Osteocyte (in vitro differentiated cells): Measurements from ENCODE around the gene PRDM8. TPM values are rescaled to one million over a fixed set of nuclear protein-coding genes. Genes with fewer than 3 reads are reported as not detected.

Experiments used
- DNase-seq: peaks from one replicate; pipeline ENCODE4 v3.0.0; 2021; ENCODE audit warnings: mixed read lengths; ENCODE audit not compliant: unreplicated experiment; ENCODE audit errors: extremely low spot score
- H3K27ac Mint-ChIP-seq: one replicate; pipeline ENCODE4 v1.8.0; 2021; ENCODE audit warnings: mild to moderate bottlenecking, mixed read lengths; ENCODE audit not compliant: unreplicated experiment
- H3K27me3 Mint-ChIP-seq: one replicate; pipeline ENCODE4 v1.8.0; 2021; ENCODE audit warnings: mixed read lengths; ENCODE audit not compliant: unreplicated experiment
- H3K36me3 Mint-ChIP-seq: one replicate; pipeline ENCODE4 v1.8.0; 2021; ENCODE audit warnings: mixed read lengths; ENCODE audit not compliant: unreplicated experiment
- H3K4me1 Mint-ChIP-seq: one replicate; pipeline ENCODE4 v1.8.0; 2021; ENCODE audit warnings: mixed read lengths; ENCODE audit not compliant: unreplicated experiment
- H3K4me3 Mint-ChIP-seq: one replicate; pipeline ENCODE4 v1.8.0; 2021; ENCODE audit warnings: mild to moderate bottlenecking, moderate library complexity, mixed read lengths; ENCODE audit not compliant: unreplicated experiment
- H3K9me3 Mint-ChIP-seq: one replicate; pipeline ENCODE4 v1.8.0; 2021; ENCODE audit warnings: mixed read lengths; ENCODE audit not compliant: unreplicated experiment
- CTCF ChIP-seq: fragments of 200-600 bp; sonication (generic); IDR thresholded peaks from 2 replicates; pipeline ENCODE4 v1.5.0; 2021; ENCODE audit warnings: antibody characterized with exemption, mild to moderate bottlenecking, moderate library complexity
- total RNA-seq: library from RNA; stranded (reverse); gene quantifications from 2 replicates; pipeline ENCODE4 v1.2.1, GENCODE V29; 2021

The PRDM8 gene
- total RNA-seq, 1 donor from 2014 or later = 0.13 TPM

DNA sequence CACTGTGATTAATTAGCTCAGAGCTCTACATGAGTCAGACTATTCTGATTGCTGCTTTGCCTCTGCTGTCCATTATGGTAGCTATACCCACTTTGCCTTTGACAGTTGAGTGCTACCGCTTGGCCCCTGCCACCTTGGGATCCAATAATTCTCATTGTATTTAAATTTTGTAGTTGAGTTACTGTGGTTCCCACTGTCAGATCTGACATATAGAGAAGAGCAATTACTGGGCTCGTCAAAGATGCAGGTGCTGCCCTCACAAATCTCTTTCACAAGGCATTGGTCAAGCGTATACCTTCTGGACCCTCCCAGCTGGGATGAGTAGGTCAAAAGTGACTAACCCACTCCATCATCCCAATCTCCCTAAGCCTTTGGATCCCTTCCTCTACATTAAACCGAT lies 18.3 kb upstream of the PRDM8 start:
- no peak for TF ChIP-seq CTCF
- peaks cover 10% of the 10 kb centered on the region for H3K9me3 Mint-ChIP-seq
- H3K4me1 Mint-ChIP-seq = peaks cover 4% of the 10 kb centered on the region
- H3K4me3 Mint-ChIP-seq = no peak overlapping the region
- no peak overlapping the region for H3K27ac Mint-ChIP-seq
- H3K27me3 Mint-ChIP-seq = peaks cover 32% of the 10 kb centered on the region
- no peaks in the 10 kb centered on the region for H3K36me3 Mint-ChIP-seq
- DNase-seq = no peak

DNA sequence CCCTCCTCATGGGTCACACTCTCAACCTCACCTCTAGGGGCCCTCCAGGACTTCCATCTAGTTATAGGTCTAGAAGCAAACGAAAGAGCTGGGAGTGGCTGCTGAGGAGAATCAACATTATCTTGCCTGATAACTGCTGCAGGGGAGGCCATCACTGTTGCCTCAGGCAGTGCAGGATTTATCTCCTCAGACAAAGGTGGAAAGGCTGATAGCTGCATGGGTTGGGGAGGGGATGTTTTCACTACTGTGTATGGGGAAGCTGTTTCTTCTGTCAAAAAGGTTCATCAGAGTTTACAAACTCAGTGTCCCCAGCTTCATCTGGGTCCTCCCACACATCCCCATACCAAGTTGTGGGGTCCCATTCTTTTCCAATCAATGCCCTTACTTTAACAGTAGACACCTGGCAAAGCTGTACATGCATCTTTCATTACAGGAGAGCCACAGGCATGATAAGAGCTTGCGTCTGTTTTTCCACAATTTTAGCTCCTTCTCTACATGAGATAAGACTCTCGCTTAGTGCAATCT lies 17.6 kb upstream of the PRDM8 start:
- Mint-ChIP-seq H3K27me3 (peaks cover 34% of the 10 kb centered on the region), H3K27ac (no peak overlapping the region), H3K4me1 (peaks cover 10% of the 10 kb centered on the region), H3K36me3 (no peaks in the 10 kb centered on the region), H3K4me3 (no peak overlapping the region), H3K9me3 (peaks cover 10% of the 10 kb centered on the region)
- DNase-seq = no peak
- no peak for TF ChIP-seq CTCF

GRCh38 chr4:80180743-80181142 lies 16.6 kb upstream of the PRDM8 start:
- H3K27ac Mint-ChIP-seq = no peak overlapping the region
- H3K9me3 Mint-ChIP-seq = peaks cover 10% of the 10 kb centered on the region
- H3K36me3 Mint-ChIP-seq = no peaks in the 10 kb centered on the region
- H3K4me1 Mint-ChIP-seq = peaks cover 20% of the 10 kb centered on the region
- no peak for TF ChIP-seq CTCF
- DNase-seq = no peak
- peaks cover 41% of the 10 kb centered on the region for H3K27me3 Mint-ChIP-seq
- H3K4me3 Mint-ChIP-seq = no peak overlapping the region

DNA sequence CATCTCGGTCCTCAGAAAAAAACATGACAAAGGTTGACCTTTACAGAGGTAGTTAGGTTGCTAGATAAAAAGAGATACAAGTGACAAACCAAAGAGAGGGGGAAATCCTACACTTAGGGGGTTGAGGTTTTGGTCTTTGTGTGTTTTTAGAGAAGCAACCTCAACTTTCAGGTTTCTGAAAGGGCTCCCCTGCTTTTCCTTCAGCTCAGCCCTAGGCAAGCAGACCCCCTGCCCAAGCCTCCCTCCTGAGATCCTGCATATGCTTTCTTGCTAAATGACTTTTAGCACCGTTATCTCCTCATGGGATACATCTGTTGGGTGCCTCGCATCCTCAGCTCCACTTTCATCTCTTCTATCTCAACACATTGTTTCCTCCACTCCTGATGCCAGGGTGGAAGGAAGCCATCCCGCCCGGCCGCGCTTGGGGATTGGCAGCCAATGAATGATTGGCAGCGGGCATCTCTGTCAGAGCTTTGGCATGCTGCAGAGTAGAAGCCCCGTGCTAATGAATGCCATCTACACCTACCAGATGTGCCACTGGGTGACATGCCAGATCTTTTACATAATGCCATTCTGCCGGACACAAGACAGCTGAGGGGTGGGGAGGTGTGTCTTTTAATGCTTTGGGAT lies 15.0 kb upstream of the PRDM8 start:
- TF ChIP-seq CTCF = no peak
- peaks cover 50% of the 10 kb centered on the region for H3K27me3 Mint-ChIP-seq
- H3K4me1 Mint-ChIP-seq = peaks cover 25% of the 10 kb centered on the region
- no peak overlapping the region for H3K27ac Mint-ChIP-seq
- DNase-seq = no peak
- no peak overlapping the region for H3K4me3 Mint-ChIP-seq
- no peaks in the 10 kb centered on the region for H3K36me3 Mint-ChIP-seq
- peaks cover 10% of the 10 kb centered on the region for H3K9me3 Mint-ChIP-seq

DNA sequence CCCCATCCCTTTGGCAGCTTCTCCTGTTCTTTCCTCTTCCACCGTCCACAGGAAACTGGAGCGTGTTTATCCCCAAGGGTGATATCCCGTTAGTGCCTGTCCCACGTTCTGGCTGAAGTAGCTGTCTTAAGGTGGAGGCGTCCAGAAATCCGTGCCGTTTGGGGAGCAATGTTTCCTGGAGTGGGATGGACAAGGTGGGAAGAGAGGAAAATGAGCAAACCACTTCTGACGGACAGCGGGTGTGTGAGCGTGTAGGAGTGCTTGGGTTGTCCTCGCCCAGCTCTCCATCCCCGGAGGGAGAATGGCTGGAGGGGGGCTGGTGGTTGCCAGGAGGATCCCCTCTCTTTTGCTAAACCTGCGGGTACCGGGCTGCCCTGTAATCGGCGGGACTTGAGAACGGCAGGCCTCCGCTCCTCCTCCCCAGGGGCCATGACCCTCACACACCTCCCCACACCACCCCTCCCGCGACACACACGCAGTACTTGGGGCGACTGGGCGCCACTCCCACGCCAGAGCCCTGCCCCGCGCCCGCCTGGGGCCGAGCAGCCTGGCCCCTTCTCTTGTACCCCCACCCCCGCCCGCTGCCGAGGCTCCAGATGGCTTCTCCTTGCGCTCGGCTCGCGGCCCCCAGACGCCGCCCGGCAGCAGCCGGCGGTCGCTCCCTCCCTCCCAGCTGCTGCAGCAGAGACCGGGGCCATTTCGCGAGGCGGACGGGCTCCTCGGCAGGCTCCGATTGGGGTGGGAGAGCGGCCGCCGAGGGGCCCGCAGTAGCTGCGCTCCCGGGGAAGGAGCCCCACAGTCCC lies 13.9 kb upstream of the PRDM8 start:
- Mint-ChIP-seq H3K9me3 (peaks cover 10% of the 10 kb centered on the region), H3K27me3 (peaks cover 61% of the 10 kb centered on the region), H3K27ac (no peak overlapping the region), H3K4me1 (peaks cover 25% of the 10 kb centered on the region), H3K36me3 (no peaks in the 10 kb centered on the region), H3K4me3 (peak overlapping the region; percentile 81)
- no peak for TF ChIP-seq CTCF
- no peak for DNase-seq
